ENCODE measurements around the gene ITPR1. TPM values are rescaled to one million over a fixed set of nuclear protein-coding genes. Genes with fewer than 3 reads are reported as not detected.

ITPR1 gene
- total and polyA plus RNA-seq, 2 of the 4 experiments (the other 2 are of a cell fraction) = 1.8 to 5.7 TPM

DNA sequence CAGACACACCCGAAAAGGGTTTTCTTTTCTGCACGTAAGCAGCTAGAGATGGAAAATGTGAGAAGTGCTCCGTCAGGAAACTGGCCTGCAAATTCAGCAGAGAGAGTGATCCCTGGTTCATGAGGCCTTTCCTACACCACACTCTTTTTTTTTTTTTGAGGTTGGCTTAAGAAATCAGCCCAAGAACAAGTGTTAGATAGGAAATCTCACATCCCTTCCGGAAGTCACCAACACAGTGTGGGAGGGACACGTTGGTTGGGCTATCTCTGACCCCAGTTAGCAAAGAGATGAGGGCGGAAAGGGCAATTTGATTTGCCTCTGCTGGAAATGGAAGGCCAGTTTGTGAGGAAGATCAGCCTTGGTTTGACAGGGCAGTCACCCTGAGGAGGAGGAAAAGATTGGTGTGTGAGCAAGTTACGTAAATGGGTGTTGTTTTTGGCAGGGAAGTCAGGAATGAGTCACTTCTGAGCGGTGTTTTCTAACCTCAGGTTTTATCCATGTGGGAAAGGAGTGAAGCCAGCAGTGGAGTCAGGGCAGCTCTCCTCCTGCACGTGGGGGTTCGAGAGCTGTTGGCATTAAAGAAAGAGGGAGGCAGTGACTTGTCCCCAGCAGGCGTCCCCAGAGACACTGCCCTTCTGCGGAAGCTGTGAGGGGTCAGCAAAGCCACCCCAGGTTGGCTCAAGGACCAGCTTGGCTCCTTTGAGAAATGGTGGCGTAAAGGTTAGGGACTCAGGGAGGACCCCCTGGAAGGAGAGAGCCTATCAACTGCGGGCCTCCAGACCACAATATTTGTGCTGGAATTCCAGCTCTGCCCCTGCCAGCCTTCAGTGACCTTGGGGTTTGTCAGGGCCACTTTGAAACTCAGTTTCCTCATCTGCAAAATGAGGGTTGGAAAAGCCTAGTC lies 248.5 kb downstream of the ITPR1 start:
- Histone ChIP-seq H2AFZ (replicated peaks; ENCODE audit: low read length, poor library complexity) (peak overlapping the region; percentile 19), H2AK9ac (replicated peaks; ENCODE audit: low read depth, low read length, poor library complexity) (peak overlapping the region; percentile 45), H3K27ac (ENCODE audit: insufficient read depth, low read length) (no peak overlapping the region), H4K91ac (ENCODE audit: insufficient read depth, low read depth, low read length) (no peak overlapping the region), H3K27me3 (ENCODE audit: control insufficient read depth, insufficient read depth, low read length) (peaks cover 8% of the 10 kb centered on the region), H2BK120ac (ENCODE audit: low read depth, low read length) (peak overlapping the region; percentile 50; the same call in 1 of the 2 replicates), H3K4me2 (ENCODE audit: low read depth, low read length) (peak overlapping the region; percentile 18; the same call in 1 of the 2 replicates), H3K9ac (ENCODE audit: low read depth, low read length) (no peak overlapping the region), H4K20me1 (ENCODE audit: insufficient read depth, low read length) (no peaks in the 10 kb centered on the region), H4K5ac (ENCODE audit: low read depth, low read length) (no peak overlapping the region), H3K4me1 (ENCODE audit: control insufficient read depth, insufficient read depth, low read length) (peaks cover 18% of the 10 kb centered on the region), H2BK15ac (ENCODE audit: low read depth, low read length) (no peak overlapping the region), H3K79me1 (ENCODE audit: low read depth in 1 of 2, low read length in 2 of 2) (no peaks in the 10 kb centered on the region), H4K8ac (ENCODE audit: low read depth in 2 of 2, low read length in 2 of 2) (no peak overlapping the region), H3K4ac (ENCODE audit: low read depth, low read length) (no peak overlapping the region), H3K14ac (replicated peaks; ENCODE audit: low read depth, low read length) (no peak overlapping the region), H3K4me3 (ENCODE audit: insufficient read depth, low read depth, low read length) (no peak overlapping the region), H3K9me3 (ENCODE audit: control insufficient read depth, insufficient read depth, low read length) (no peaks in the 10 kb centered on the region; the same call in 1 of the 2 replicates), H2AK5ac (ENCODE audit: low read depth, low read length) (peak overlapping the region; percentile 68), H3K18ac (ENCODE audit: low read depth, low read length) (peak overlapping the region; percentile 8; the same call in 1 of the 2 replicates), H2BK20ac (ENCODE audit: low read depth, low read length) (peak overlapping the region; percentile 71; the same call in 1 of the 2 replicates), H3K23ac (ENCODE audit: low read depth, low read length) (no peak overlapping the region), H2BK5ac (ENCODE audit: low read depth, low read length, poor library complexity, severe bottlenecking) (no peak overlapping the region), H3K36me3 (ENCODE audit: control insufficient read depth, insufficient read depth, low read length) (no peaks in the 10 kb centered on the region), H3K56ac (ENCODE audit: extremely low read depth, insufficient read depth, low read length) (no peak overlapping the region), H3K9me1 (ENCODE audit: insufficient read depth, low read length) (no peaks in the 10 kb centered on the region)
- dilution Hi-C loops (cut with HindIII; ENCODE audit: low sequenced_read_pairs, unreplicated experiment) (no loop called here), intact Hi-C loops (cut with micrococcal nuclease) (loop anchor here (5.0 kb wide), 1 partner anchor 101 kb away; no protein-coding TSS in a partner anchor), in situ Hi-C loops (cut with MboI; ENCODE audit: low sequenced_read_pairs) (no loop called here)
- ChIA-PET CTCF (no interaction called here), POLR2A (ENCODE audit: unreplicated experiment) (no interaction called here)
- TF ChIP-seq FOS (IDR thresholded peaks at IDR 0.05; ENCODE audit: low read depth, low read length) = peak; percentile 95
- no peak for TF ChIP-seq RFX5 (IDR thresholded peaks at IDR 0.05; ENCODE audit: low read depth, low read length)
- TF ChIP-seq MAFK (IDR thresholded peaks at IDR 0.05; ENCODE audit: low read depth, low read length) = no peak
- TF ChIP-seq CEBPB (IDR thresholded peaks at IDR 0.05; ENCODE audit: low read depth, low read length) = peak; percentile 70
- TF ChIP-seq RAD21 (IDR thresholded peaks at IDR 0.05; ENCODE audit: low read length) = peak; percentile 24; the same call in 1 of the 2 replicates
- TF ChIP-seq MXI1 (IDR thresholded peaks at IDR 0.05; ENCODE audit: borderline replicate concordance, low read depth, low read length) = peak; percentile 89
- no peak for TF ChIP-seq CHD1 (IDR thresholded peaks at IDR 0.05; ENCODE audit: low read depth, low read length)
- TF ChIP-seq, protein P1, sequence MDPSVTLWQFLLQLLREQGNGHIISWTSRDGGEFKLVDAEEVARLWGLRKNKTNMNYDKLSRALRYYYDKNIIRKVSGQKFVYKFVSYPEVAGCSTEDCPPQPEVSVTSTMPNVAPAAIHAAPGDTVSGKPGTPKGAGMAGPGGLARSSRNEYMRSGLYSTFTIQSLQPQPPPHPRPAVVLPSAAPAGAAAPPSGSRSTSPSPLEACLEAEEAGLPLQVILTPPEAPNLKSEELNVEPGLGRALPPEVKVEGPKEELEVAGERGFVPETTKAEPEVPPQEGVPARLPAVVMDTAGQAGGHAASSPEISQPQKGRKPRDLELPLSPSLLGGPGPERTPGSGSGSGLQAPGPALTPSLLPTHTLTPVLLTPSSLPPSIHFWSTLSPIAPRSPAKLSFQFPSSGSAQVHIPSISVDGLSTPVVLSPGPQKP (IDR thresholded peaks at IDR 0.05; ENCODE audit: borderline replicate concordance, low read depth, low read length) = no peak
- TF ChIP-seq, protein P2, sequence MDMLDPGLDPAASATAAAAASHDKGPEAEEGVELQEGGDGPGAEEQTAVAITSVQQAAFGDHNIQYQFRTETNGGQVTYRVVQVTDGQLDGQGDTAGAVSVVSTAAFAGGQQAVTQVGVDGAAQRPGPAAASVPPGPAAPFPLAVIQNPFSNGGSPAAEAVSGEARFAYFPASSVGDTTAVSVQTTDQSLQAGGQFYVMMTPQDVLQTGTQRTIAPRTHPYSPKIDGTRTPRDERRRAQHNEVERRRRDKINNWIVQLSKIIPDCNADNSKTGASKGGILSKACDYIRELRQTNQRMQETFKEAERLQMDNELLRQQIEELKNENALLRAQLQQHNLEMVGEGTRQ (IDR thresholded peaks at IDR 0.05; ENCODE audit: low read depth, low read length) = peak; percentile 83
- no peak for TF ChIP-seq RCOR1 (IDR thresholded peaks at IDR 0.05; ENCODE audit: insufficient replicate concordance, low read length)
- TF ChIP-seq BHLHE40 (IDR thresholded peaks at IDR 0.05; ENCODE audit: low read depth, low read length) = peak; percentile 91
- TF ChIP-seq NFE2L2 (IDR thresholded peaks at IDR 0.05; ENCODE audit: low read depth, low read length) = 0 out of 2 replicates have a peak, but pooled peaks have one; percentile 10
- TF ChIP-seq, protein P3, sequence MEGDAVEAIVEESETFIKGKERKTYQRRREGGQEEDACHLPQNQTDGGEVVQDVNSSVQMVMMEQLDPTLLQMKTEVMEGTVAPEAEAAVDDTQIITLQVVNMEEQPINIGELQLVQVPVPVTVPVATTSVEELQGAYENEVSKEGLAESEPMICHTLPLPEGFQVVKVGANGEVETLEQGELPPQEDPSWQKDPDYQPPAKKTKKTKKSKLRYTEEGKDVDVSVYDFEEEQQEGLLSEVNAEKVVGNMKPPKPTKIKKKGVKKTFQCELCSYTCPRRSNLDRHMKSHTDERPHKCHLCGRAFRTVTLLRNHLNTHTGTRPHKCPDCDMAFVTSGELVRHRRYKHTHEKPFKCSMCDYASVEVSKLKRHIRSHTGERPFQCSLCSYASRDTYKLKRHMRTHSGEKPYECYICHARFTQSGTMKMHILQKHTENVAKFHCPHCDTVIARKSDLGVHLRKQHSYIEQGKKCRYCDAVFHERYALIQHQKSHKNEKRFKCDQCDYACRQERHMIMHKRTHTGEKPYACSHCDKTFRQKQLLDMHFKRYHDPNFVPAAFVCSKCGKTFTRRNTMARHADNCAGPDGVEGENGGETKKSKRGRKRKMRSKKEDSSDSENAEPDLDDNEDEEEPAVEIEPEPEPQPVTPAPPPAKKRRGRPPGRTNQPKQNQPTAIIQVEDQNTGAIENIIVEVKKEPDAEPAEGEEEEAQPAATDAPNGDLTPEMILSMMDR (conservative IDR thresholded peaks at IDR 0.05; ENCODE audit: low read depth, low read length) = 0 out of 2 replicates have a peak, but pooled peaks have one; percentile 14
- ATAC-seq (ENCODE audit: low read depth) (peak; percentile 58), DNase-seq (peak; percentile 99)
- 42% methylated on average over 2 of the region's 14 CpGs; no CpG with 5 or more reads in 1 of the 2 experiments for WGBS, 2 experiments (ENCODE audit: extremely low coverage in 2 of 2, insufficient read length in 1 of 2)
- no TSS peak for BruUV-seq (replicated peaks)
